K562 (cell line): ENCODE measurements around the gene RAB17. TPM values are rescaled to one million over a fixed set of nuclear protein-coding genes. Genes with fewer than 3 reads are reported as not detected.

Source experiments
- ATAC-seq: fragments of 200-7000 bp; cut with Tn5 transposase; 3 replicates; pipeline ENCODE4 v1.9.1; 2020; ENCODE audit warnings: moderate library complexity
- BruUV-seq: library from RNA; stranded (reverse); fragments of 400-500 nt; replicated peaks from 2 replicates; lab custom pipeline; 2021; lab: Mats Ljungman, UMichigan
- CTCF ChIA-PET: fragments of 300-600 bp; formaldehyde crosslinking; extraction: SDS; loops from one replicate; lab custom pipeline; 2021; ENCODE audit warnings: low intra/inter-chr PET ratio; lab: Yijun Ruan, JAX
- POLR2A ChIA-PET: fragments of 300-600, 350-650 bp; sonication (Branson Sonifier 250); formaldehyde crosslinking; extraction: SDS; loops from one replicate; lab custom pipeline; 2021; ENCODE audit warnings: antibody characterized with exemption, inconsistent platforms; lab: Yijun Ruan, JAX
- DNase-seq, 4 experiments: peaks; one replicate each; pipeline versions ENCODE4 v3.0.0 to v3.0.0-alpha.2; 2011 to 2018; ENCODE audit warnings: low spot score in 3 of 4, mixed read lengths in 3 of 4; ENCODE audit errors: extremely low read depth in 1 of 4
- FAIRE-seq: peaks from 2 replicates; lab custom pipeline; 2011; peaks lifted over from hg19 to GRCh38; lab: Jason Lieb, UNC
- H2AFZ ChIP-seq: 2 replicates; pipeline ENCODE4 v1.6.0; 2011; ENCODE audit warnings: low read depth, low read length, control low read depth, inconsistent platforms
- H3K27ac ChIP-seq: fragments of 200-600 bp; 3 replicates; pipeline ENCODE4 v1.8.0; 2011; ENCODE audit warnings: low read depth, mild to moderate bottlenecking, control low read depth, inconsistent platforms, low read length, moderate library complexity, mixed read lengths; ENCODE audit errors: extremely low read depth
- H3K27me3 ChIP-seq, 2 experiments: fragments of 300-600 bp in 1 of 2; 2 replicates in 1 of 2; 3 replicates in 1 of 2; pipeline versions ENCODE4 v1.6.0 to v1.8.0; 2011; ENCODE audit warnings: inconsistent platforms in 2 of 2, low read length in 2 of 2, mild to moderate bottlenecking in 1 of 2, mixed read lengths in 1 of 2, moderate library complexity in 1 of 2; ENCODE audit not compliant: control insufficient read depth in 2 of 2, insufficient read depth in 2 of 2
- H3K36me3 ChIP-seq: fragments of 300-600 bp; 3 replicates; pipeline ENCODE4 v1.8.0; 2011; ENCODE audit warnings: mild to moderate bottlenecking, low read length, inconsistent platforms; ENCODE audit not compliant: control insufficient read depth, insufficient read depth
- H3K4me1 ChIP-seq, 2 experiments: fragments of 200-600 bp in 1 of 2; replicated peaks in 1 of 2; 2 replicates in 1 of 2; 3 replicates in 1 of 2; pipeline versions ENCODE4 v1.5.1 to v1.8.0; 2011; ENCODE audit warnings: inconsistent platforms in 2 of 2, low read length in 2 of 2, mild to moderate bottlenecking in 1 of 2, mixed read lengths in 1 of 2, moderate library complexity in 1 of 2; ENCODE audit not compliant: control insufficient read depth in 2 of 2, insufficient read depth in 2 of 2
- H3K4me2 ChIP-seq: 2 replicates; pipeline ENCODE4 v1.6.1; 2011; ENCODE audit warnings: low read length, control low read depth, inconsistent platforms, mixed read lengths; ENCODE audit not compliant: insufficient read depth
- H3K4me3 ChIP-seq: fragments of 200-600 bp; sonication (generic), shearing (Covaris generic); 2 replicates; pipeline ENCODE4 v1.5.1; 2016; ENCODE audit warnings: control low read depth, inconsistent platforms
- H3K79me2 ChIP-seq: fragments of 200-600 bp; 3 replicates; pipeline ENCODE4 v1.8.0; 2011; ENCODE audit warnings: low read length, inconsistent platforms; ENCODE audit not compliant: control insufficient read depth, insufficient read depth
- H3K9ac ChIP-seq, 2 experiments: 2 replicates each; pipeline versions ENCODE4 v1.6.0 to v1.6.1; 2011; ENCODE audit warnings: low read depth in 2 of 2, low read length in 2 of 2, control low read depth in 1 of 2, inconsistent platforms in 1 of 2, mild to moderate bottlenecking in 1 of 2, mixed read lengths in 1 of 2; ENCODE audit not compliant: insufficient read depth in 1 of 2
- H3K9me1 ChIP-seq: one replicate; pipeline ENCODE4 v1.6.0; 2011; ENCODE audit warnings: inconsistent platforms, mild to moderate bottlenecking, low read length, moderate library complexity; ENCODE audit not compliant: control insufficient read depth, insufficient read depth
- H3K9me3 ChIP-seq: replicated peaks from 2 replicates; pipeline ENCODE4 v1.5.1; 2011; ENCODE audit warnings: low read depth, low read length, inconsistent platforms; ENCODE audit not compliant: control insufficient read depth, insufficient read depth
- H4K20me1 ChIP-seq: replicated peaks from 2 replicates; pipeline ENCODE4 v1.6.1; 2011; ENCODE audit warnings: low read length, inconsistent platforms, mixed read lengths; ENCODE audit not compliant: control insufficient read depth, insufficient read depth
- BRF1 ChIP-seq: IDR thresholded peaks from 3 replicates; pipeline ENCODE4 v1.6.1; 2011; ENCODE audit warnings: borderline replicate concordance, mild to moderate bottlenecking; ENCODE audit not compliant: insufficient read length; ENCODE audit errors: extremely low read depth
- C11orf30 ChIP-seq: fragments of 450-650 bp; IDR thresholded peaks from 2 replicates; pipeline ENCODE4 v1.6.1; 2016; ENCODE audit warnings: low read depth, mild to moderate bottlenecking
- GABPA ChIP-seq: fragments of 200-800 bp; sonication (Bioruptor generic); conservative IDR thresholded peaks from 2 replicates; pipeline ENCODE4 v1.6.1; 2016; ENCODE audit warnings: low read depth, missing genetic modification characterization, missing compliant biosample characterization
- KAT2B ChIP-seq: IDR thresholded peaks from one replicate; pipeline ENCODE4 v1.6.1; 2012; ENCODE audit warnings: low read depth, mild to moderate bottlenecking, control low read depth, inconsistent platforms, low read length, moderate library complexity
- MITF ChIP-seq: IDR thresholded peaks from 2 replicates; pipeline ENCODE4 v1.6.1; 2014; ENCODE audit warnings: antibody characterized with exemption
- SLC30A9 ChIP-seq: fragments of 250-450 bp; sonication (Bioruptor Pico); IDR thresholded peaks from 2 replicates; pipeline ENCODE4 v1.8.0; 2022; ENCODE audit warnings: mild to moderate bottlenecking, moderate library complexity
- SUPT5H ChIP-seq: fragments of 450-650 bp; IDR thresholded peaks from 2 replicates; pipeline ENCODE4 v1.6.1; 2016
- ZNF280A ChIP-seq: fragments of 450-650 bp; IDR thresholded peaks from 2 replicates; pipeline ENCODE4 v1.6.1; 2018; ENCODE audit warnings: mild to moderate bottlenecking, low read depth; ENCODE audit not compliant: partially characterized antibody
- whole genome bisulfite sequencing: fragments of 100-300 bp; shearing (Covaris generic); methylation state at CpG from one replicate; pipeline ENCODE4 v1.1.6; 2016; ENCODE audit warnings: low coverage, mixed read lengths; ENCODE audit not compliant: insufficient coverage; ENCODE audit errors: missing lambda C conversion rate; 5-methylcytosine and 5-hydroxymethylcytosine counted together
- in situ Hi-C: fragments of 300-500 bp; cut with MboI; formaldehyde crosslinking; loops from 4 replicates; pipeline ENCODE4 v1.15.0; 2018; ENCODE audit warnings: inconsistent platforms, mixed read lengths
- intact Hi-C: fragments of 100-400 bp; cut with micrococcal nuclease; formaldehyde crosslinking; loops from 2 replicates; pipeline ENCODE4 v1.14.2; 2022
- polyA plus RNA-seq, 8 experiments: library from polyadenylated mRNA; depleted of rRNA in 4 of 8; stranded (reverse) in 5 of 8; unstranded in 3 of 8; fragments of >200 nt; fragmentation: Nextera tagmentation in 2 of 8; fragmentation: Illumina TruSeq in 1 of 8; extraction: Ambion mirVana in 2 of 8; extraction: Trizol in 1 of 8; gene quantifications; 2 replicates each; pipeline versions ENCODE4 v1.2.1 to v1.2.3, GENCODE V29; 2011 to 2014; ENCODE audit warnings: inconsistent platforms in 1 of 8, missing spikeins in 1 of 8
- total RNA-seq, 7 experiments: library from RNA; depleted of rRNA in 6 of 7; stranded (reverse); fragments of >200 nt in 6 of 7; fragmentation: Illumina TruSeq in 2 of 7; extraction: Trizol in 2 of 7; gene quantifications; 2 replicates each; pipeline versions ENCODE4 v1.2.1 to v1.2.3, GENCODE V29; 2011 to 2021; ENCODE audit warnings: low replicate concordance in 1 of 7

The RAB17 gene
- total and polyA plus RNA-seq, 9 of the 15 experiments (the other 6 are each of a cell fraction or from before 2014, with no cell fraction given) = 0.13 TPM; not detected in 8

GRCh38 chr2:237599465-237600110 lies 9.1 kb upstream of the RAB17 start (continued):
- no peak for TF ChIP-seq ZNF280A
- TF ChIP-seq C11orf30 = no peak
- TF ChIP-seq SLC30A9 (CRISPR knock-in tag) = no peak

- Histone ChIP-seq H3K9me3 (no peaks in the 10 kb centered on the region), H3K79me2 (no peaks in the 10 kb centered on the region), H3K4me3 (no peak overlapping the region), H3K27me3 (peaks cover 13 to 78% of the 10 kb centered on the region in 2 experiments; a peak in 4 of 5 replicates), H3K9me1 (no peaks in the 10 kb centered on the region), H3K4me2 (no peak overlapping the region), H2AFZ (no peak overlapping the region), H3K9ac (no peak overlapping the region), H4K20me1 (peaks cover 6% of the 10 kb centered on the region; the same call in 1 of the 2 replicates), H3K27ac (no peak overlapping the region), H3K36me3 (no peaks in the 10 kb centered on the region), H3K4me1 (peaks cover 0 to 4% of the 10 kb centered on the region in 2 experiments; a peak in 1 of 5 replicates)
- in situ Hi-C loops = no loop called here
- ATAC-seq (no peak), FAIRE-seq (no peak), DNase-seq (no peak)
- CTCF ChIA-PET = no interaction called here
- TF ChIP-seq SUPT5H = no peak
- TF ChIP-seq KAT2B = no peak
- no peak for TF ChIP-seq GABPA (tag)
- TF ChIP-seq BRF1 = no peak
- TF ChIP-seq MITF = no peak
- intact Hi-C loops = no loop called here
- 0% methylated on average over 14 of the region's 14 CpGs for WGBS
- POLR2A ChIA-PET = interaction anchor here (0.6 kb wide), 1 partner anchor 65 kb away, joined by 3 read pairs; no protein-coding TSS in a partner anchor
- BruUV-seq = no TSS peak
These were observed 8.1 kb upstream of the RAB17 start for GRCh38 chr2:237598468-237599208.
